Lung (tissue), 12 donors: ENCODE data around the gene KIF26A. TPM values are rescaled to one million over a fixed set of nuclear protein-coding genes. Genes with fewer than 3 reads are reported as not detected.

Experiments
- ATAC-seq: fragments of 200-7000 bp; cut with Tn5 transposase; one replicate; pipeline ENCODE4 v1.9.1; 2020; ENCODE audit warnings: moderate number of reproducible peaks; ENCODE audit not compliant: insufficient read depth, low FRiP score
- DNase-seq, 3 donors: peaks; one replicate each; pipeline ENCODE4 v3.0.0-alpha.2; 2013 to 2017
- H3K27ac ChIP-seq, 2 donors: one replicate each; pipeline ENCODE4 v1.5.1; 2013; ENCODE audit warnings: mild to moderate bottlenecking in 2 of 2, moderate library complexity in 2 of 2, control low read depth in 1 of 2, inconsistent platforms in 1 of 2, low read depth in 1 of 2, low read length in 1 of 2
- H3K27me3 ChIP-seq, 3 donors: one replicate each; pipeline ENCODE4 v1.5.1; 2013; ENCODE audit warnings: low read length in 2 of 3; ENCODE audit not compliant: control insufficient read depth in 3 of 3, insufficient read depth in 3 of 3
- H3K36me3 ChIP-seq, 4 donors: one replicate each; pipeline ENCODE4 v1.5.1; 2013; ENCODE audit warnings: low read length in 4 of 4, mild to moderate bottlenecking in 1 of 4, moderate library complexity in 1 of 4; ENCODE audit not compliant: control insufficient read depth in 4 of 4, insufficient read depth in 4 of 4
- H3K4me1 ChIP-seq, 5 donors: one replicate each; pipeline ENCODE4 v1.5.1; 2013; ENCODE audit warnings: low read length in 5 of 5, mild to moderate bottlenecking in 2 of 5, moderate library complexity in 1 of 5; ENCODE audit not compliant: control insufficient read depth in 5 of 5, insufficient read depth in 5 of 5
- H3K4me3 ChIP-seq: one replicate; pipeline ENCODE4 v1.5.1; 2013; ENCODE audit warnings: mild to moderate bottlenecking, control low read depth, moderate library complexity
- H3K9ac ChIP-seq, 2 donors: one replicate each; pipeline ENCODE4 v1.5.1; 2013; ENCODE audit warnings: low read length in 2 of 2, control low read depth in 1 of 2; ENCODE audit not compliant: insufficient read depth in 1 of 2
- H3K9me3 ChIP-seq, 4 donors: one replicate each; pipeline ENCODE4 v1.5.1; 2013; ENCODE audit warnings: low read length in 3 of 4, mild to moderate bottlenecking in 1 of 4, moderate library complexity in 1 of 4; ENCODE audit not compliant: control insufficient read depth in 4 of 4, insufficient read depth in 3 of 4
- CTCF ChIP-seq: IDR thresholded peaks from 2 replicates; pipeline ENCODE4 v1.5.1; 2012; ENCODE audit warnings: mild to moderate bottlenecking; ENCODE audit errors: control extremely low read depth, extremely low read depth
- WGBS, 2 donors: extraction: QIAGEN DNeasy Blood & Tissue Kit; methylation state at CpG; one replicate each; pipeline ENCODE4 v1.1.7; 2013; 5-methylcytosine and 5-hydroxymethylcytosine counted together
- polyA plus RNA-seq, 2 donors: library from polyadenylated mRNA; stranded (reverse); fragments of 200-250 nt; gene quantifications; one replicate each; pipeline ENCODE4 v1.2.1, GENCODE V29; 2013
- total RNA-seq, 2 donors: library from RNA; depleted of rRNA in 1 of 2; stranded (reverse); fragments of >200 nt in 1 of 2; gene quantifications; one replicate each; pipeline ENCODE4 v1.2.1, GENCODE V29; 2014 to 2021
- donor health status: control.
- donor health status: control.
- donor health status: Bipolar disorder and iron deficiency.
- donor health status: healthy.
- donor health status: DM: yes; HTN: yes; CAD: no.

KIF26A gene
- total and polyA plus RNA-seq, 4 donors: 2.4 to 11.4 (median 4.5) TPM

DNA sequence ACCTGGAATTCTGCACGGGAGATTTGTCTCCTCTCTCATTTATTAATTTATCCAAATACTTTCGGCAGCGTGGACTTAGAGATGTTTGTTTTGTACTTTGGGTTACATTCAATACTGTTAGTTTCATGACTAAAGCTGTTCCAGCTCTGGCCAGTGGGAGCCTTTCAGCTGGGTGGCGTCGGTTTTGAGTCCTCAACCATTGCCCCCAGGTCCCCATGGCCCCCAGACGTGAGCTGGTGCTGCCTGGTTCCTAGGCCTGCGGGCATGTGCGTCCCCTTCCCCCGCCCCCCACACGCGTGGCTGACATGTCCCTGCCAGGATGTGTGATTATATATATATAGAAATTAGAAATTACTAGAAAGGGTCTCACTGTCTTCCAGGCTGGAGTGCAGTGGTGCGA, 48.2 kb downstream of the KIF26A start:
- H3K4me1 ChIP-seq: peaks cover 0 to 5% (median 4%) of the 10 kb centered on the region in 5 donors
- 62 to 85% methylated on average over 12 of the region's 12 CpGs for WGBS, 2 donors
- TF ChIP-seq CTCF: no peak
- no peaks in the 10 kb centered on the region for H3K36me3 ChIP-seq
- no peak for ATAC-seq
- H3K9ac ChIP-seq: no peak overlapping the region
- no peak for DNase-seq
- no peak overlapping the region for H3K4me3 ChIP-seq
- peaks cover 0 to 2% (median 0%) of the 10 kb centered on the region in 4 donors for H3K9me3 ChIP-seq
- no peaks in the 10 kb centered on the region for H3K27me3 ChIP-seq
- H3K27ac ChIP-seq: no peak overlapping the region

DNA sequence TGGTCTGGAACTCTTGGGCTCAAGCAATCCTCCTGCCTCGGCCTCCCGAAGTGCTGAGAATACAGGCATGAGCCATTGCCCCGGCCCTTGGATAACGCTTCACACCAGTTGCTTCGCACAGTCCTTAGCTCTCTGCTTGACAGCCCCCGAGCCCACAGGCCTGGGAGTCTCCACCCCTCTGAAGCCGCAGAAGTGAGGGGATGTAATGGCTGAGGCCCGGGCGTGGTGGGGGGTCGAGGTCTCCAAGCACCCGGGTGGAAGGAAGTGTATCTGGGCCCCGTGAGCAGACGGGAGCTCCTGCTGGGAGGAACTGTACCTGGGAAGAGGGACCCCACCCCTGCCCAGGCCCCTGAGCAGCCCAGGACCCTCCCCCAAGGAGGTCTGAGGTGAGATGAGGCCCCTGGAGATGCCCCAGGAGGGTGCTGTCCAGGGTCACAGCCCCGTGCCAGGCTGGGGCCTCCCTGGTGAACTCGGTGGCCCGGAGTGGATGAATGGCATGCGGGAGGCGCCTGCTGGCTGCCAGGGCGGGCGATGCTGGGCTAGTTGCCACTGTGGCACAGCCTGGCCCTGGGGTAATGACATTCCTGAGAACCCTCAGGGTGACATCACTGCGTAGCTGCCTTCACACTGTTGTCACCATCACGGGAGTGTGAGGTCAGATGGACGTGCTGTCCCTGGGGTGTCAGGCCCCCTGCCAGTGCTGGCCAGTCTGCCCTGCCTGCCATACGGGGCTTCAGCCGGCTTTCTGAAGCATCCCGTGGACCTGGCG, 48.9 kb downstream of the KIF26A start:
- 78 to 80% methylated on average over 27 of the region's 27 CpGs for WGBS, 2 donors
- H3K4me3 ChIP-seq: no peak overlapping the region
- DNase-seq (no peak), ATAC-seq (no peak)
- H3K9ac ChIP-seq: no peak overlapping the region
- no peak for TF ChIP-seq CTCF
- no peaks in the 10 kb centered on the region for H3K27me3 ChIP-seq
- H3K4me1 ChIP-seq: peaks cover 0 to 5% (median 4%) of the 10 kb centered on the region in 5 donors
- no peaks in the 10 kb centered on the region for H3K36me3 ChIP-seq
- H3K9me3 ChIP-seq: peaks cover 0 to 2% (median 0%) of the 10 kb centered on the region in 4 donors
- no peak overlapping the region for H3K27ac ChIP-seq

- Histone ChIP-seq H3K9me3 (peaks cover 0 to 2% (median 0%) of the 10 kb centered on the region in 4 donors), H3K36me3 (no peaks in the 10 kb centered on the region), H3K27ac (no peak overlapping the region), H3K9ac (no peak overlapping the region), H3K4me3 (no peak overlapping the region), H3K27me3 (no peaks in the 10 kb centered on the region), H3K4me1 (peaks cover 0 to 5% (median 4%) of the 10 kb centered on the region in 5 donors)
- DNase-seq (no peak), ATAC-seq (no peak)
- TF ChIP-seq CTCF: no peak
- 78 to 82% methylated on average over 27 of the region's 27 CpGs for WGBS, 2 donors
These were observed 49.7 kb downstream of the KIF26A start for GRCh38 chr14:104187931-104188726.
